GM19099 (cell line): Measurements from ENCODE around the gene MSH3.
A peak's percentile ranks its signal among the peaks of the same experiment; 100 is the strongest.

Experiments used
- POLR2A ChIP-seq: IDR thresholded peaks from 3 replicates; pipeline ENCODE4 v1.6.1; 2011; ENCODE audit warnings: low read depth; ENCODE audit not compliant: insufficient read length; ENCODE audit errors: extremely low read depth

MSH3 gene

GRCh38 chr5:80654391-80655230 is at the start of gene MSH3, which contains the start of gene DHFR:
MSH3 (plus strand) TSS chr5:80654652; CDS start chr5:80654728, 76 bp downstream.
DHFR (minus strand) TSS chr5:80654983; CDS start chr5:80654489, 494 bp downstream.
- TF ChIP-seq POLR2A, result peak; percentile 82

- no peak for TF ChIP-seq POLR2A
Observed at GRCh38 chr5:80607343-80607742, 47.1 kb upstream of the MSH3 start.

- TF ChIP-seq POLR2A, result no peak
Observed at GRCh38 chr5:80607832-80608231, 46.6 kb upstream of the MSH3 start.

GRCh38 chr5:80608731-80609130 is 45.7 kb upstream of the MSH3 start:
- TF ChIP-seq POLR2A, result no peak

GRCh38 chr5:80609692-80610091 is 44.8 kb upstream of the MSH3 start:
- no peak for TF ChIP-seq POLR2A

GRCh38 chr5:80615266-80615914 is 39.1 kb upstream of the MSH3 start:
- TF ChIP-seq POLR2A, result no peak

- TF ChIP-seq POLR2A, result no peak
Observed at GRCh38 chr5:80618438-80618837, 36.0 kb upstream of the MSH3 start.

GRCh38 chr5:80619086-80619485 is 35.4 kb upstream of the MSH3 start:
- TF ChIP-seq POLR2A, result no peak

- TF ChIP-seq POLR2A, result no peak
Observed at GRCh38 chr5:80620211-80620610, 34.2 kb upstream of the MSH3 start.

- TF ChIP-seq POLR2A, result no peak
Observed at GRCh38 chr5:80622756-80623155, 31.7 kb upstream of the MSH3 start.

- TF ChIP-seq POLR2A, result no peak
Observed at GRCh38 chr5:80623999-80624398, 30.5 kb upstream of the MSH3 start.

GRCh38 chr5:80625230-80625629 is 29.2 kb upstream of the MSH3 start:
- no peak for TF ChIP-seq POLR2A

GRCh38 chr5:80629281-80629680 is 25.2 kb upstream of the MSH3 start:
- TF ChIP-seq POLR2A, result no peak

- no peak for TF ChIP-seq POLR2A
Observed at GRCh38 chr5:80631278-80632259, 22.9 kb upstream of the MSH3 start.

GRCh38 chr5:80632700-80633099 is 21.8 kb upstream of the MSH3 start:
- TF ChIP-seq POLR2A, result no peak

GRCh38 chr5:80634193-80634592 is 20.3 kb upstream of the MSH3 start:
- TF ChIP-seq POLR2A, result no peak

- no peak for TF ChIP-seq POLR2A
Observed at GRCh38 chr5:80641353-80641752, 13.1 kb upstream of the MSH3 start.
